B cell (primary cell): Measurements from ENCODE around the gene DIP2A. TPM values are rescaled to one million over a fixed set of nuclear protein-coding genes. Genes with fewer than 3 reads are reported as not detected.

Experiments used
- ATAC-seq: fragments of 200-7000 bp; cut with Tn5 transposase; one replicate; pipeline ENCODE4 v1.10.0; 2021; ENCODE audit warnings: low read depth, mild to moderate bottlenecking, moderate number of reproducible peaks, moderate library complexity
- CTCF ChIA-PET: fragments of 350-600 bp; sonication (Branson Sonifier 250); formaldehyde crosslinking; loops from one replicate; lab custom pipeline; 2021; ENCODE audit warnings: antibody characterized with exemption, inconsistent platforms; lab: Charles Lee
- POLR2A ChIA-PET: fragments of 350-600 bp; sonication (Branson Sonifier 250); formaldehyde crosslinking; loops from one replicate; lab custom pipeline; 2021; ENCODE audit warnings: antibody characterized with exemption; lab: Charles Lee
- DNase-seq: peaks from one replicate; pipeline ENCODE4 v3.0.0; 2013
- H2AFZ ChIP-seq: 2 replicates; pipeline ENCODE4 v1.6.1; 2012; ENCODE audit warnings: mild to moderate bottlenecking, low read depth, low read length; ENCODE audit not compliant: insufficient read depth, poor library complexity, severe bottlenecking
- H3K27ac ChIP-seq, 2 donors: 1 replicate in 1 of 2; 2 replicates in 1 of 2; pipeline ENCODE4 v1.5.1; 2012 to 2013; ENCODE audit warnings: low read length in 2 of 2, mild to moderate bottlenecking in 2 of 2, moderate library complexity in 1 of 2
- H3K27me3 ChIP-seq, 4 experiments: fragments of 200-600 bp in 1 of 4; sonication (generic) in 1 of 4; replicated peaks in 1 of 4; 1 replicate in 2 of 4; 2 replicates in 2 of 4; pipeline versions ENCODE4 v1.6.1 to v1.7.0; 2013 to 2016; ENCODE audit warnings: low read length in 3 of 4, mild to moderate bottlenecking in 2 of 4, mixed read lengths in 1 of 4, moderate library complexity in 1 of 4; ENCODE audit not compliant: insufficient read depth in 4 of 4, control insufficient read depth in 3 of 4; ENCODE audit errors: control extremely low read depth in 1 of 4
- H3K36me3 ChIP-seq, 2 experiments: replicated peaks in 1 of 2; 1 replicate in 1 of 2; 2 replicates in 1 of 2; pipeline versions ENCODE4 v1.6.1 to v1.7.1; 2013; ENCODE audit warnings: low read length in 1 of 2; ENCODE audit not compliant: insufficient read depth in 2 of 2, control insufficient read depth in 1 of 2; ENCODE audit errors: control extremely low read depth in 1 of 2, extremely low read depth in 1 of 2
- H3K4me1 ChIP-seq, 2 donors: fragments of 200-600 bp in 1 of 2; sonication (generic) in 1 of 2; 1 replicate in 1 of 2; 2 replicates in 1 of 2; pipeline versions ENCODE4 v1.5.1 to v1.6.1; 2013 to 2017; ENCODE audit warnings: low read length in 2 of 2; ENCODE audit not compliant: control insufficient read depth in 2 of 2, insufficient read depth in 2 of 2
- H3K4me2 ChIP-seq: replicated peaks from 2 replicates; pipeline ENCODE3; 2012; ENCODE audit warnings: mild to moderate bottlenecking, low read depth, low read length; ENCODE audit not compliant: poor library complexity, severe bottlenecking
- H3K4me3 ChIP-seq, 5 experiments: fragments of 200-600 bp in 1 of 5; sonication (generic) in 1 of 5; 1 replicate in 3 of 5; 2 replicates in 2 of 5; pipeline versions ENCODE4 v1.5.1 to v1.7.0; 2011 to 2016; ENCODE audit warnings: low read length in 4 of 5, mild to moderate bottlenecking in 4 of 5, low read depth in 2 of 5, control low read depth in 1 of 5, moderate library complexity in 1 of 5; ENCODE audit not compliant: insufficient read depth in 1 of 5; ENCODE audit errors: control extremely low read depth in 1 of 5, extremely low read depth in 1 of 5
- H3K79me2 ChIP-seq: fragments of 200-600 bp; sonication (generic); one replicate; pipeline ENCODE4 v1.6.0; 2016; ENCODE audit warnings: low read length; ENCODE audit not compliant: control insufficient read depth, insufficient read depth
- H3K9ac ChIP-seq: fragments of 200-600 bp; sonication (generic); 2 replicates; pipeline ENCODE4 v1.6.1; 2017; ENCODE audit warnings: mild to moderate bottlenecking, low read length, moderate library complexity
- H3K9me3 ChIP-seq, 3 donors: one replicate each; pipeline versions ENCODE4 v1.6.1 to v1.7.1; 2013; ENCODE audit warnings: low read length in 2 of 3; ENCODE audit not compliant: control insufficient read depth in 2 of 3, insufficient read depth in 1 of 3; ENCODE audit errors: control extremely low read depth in 1 of 3
- H4K20me1 ChIP-seq: 2 replicates; pipeline ENCODE4 v1.6.0; 2012; ENCODE audit warnings: mild to moderate bottlenecking, low read length; ENCODE audit not compliant: insufficient read depth, control insufficient read depth, poor library complexity, severe bottlenecking
- H3K27ac Mint-ChIP-seq: one replicate; pipeline ENCODE4 v1.8.0; 2021; ENCODE audit warnings: mixed read lengths
- H3K27me3 Mint-ChIP-seq: one replicate; pipeline ENCODE4 v1.8.0; 2021; ENCODE audit warnings: mixed read lengths
- H3K4me1 Mint-ChIP-seq: one replicate; pipeline ENCODE4 v1.8.0; 2021; ENCODE audit warnings: mixed read lengths
- H3K4me3 Mint-ChIP-seq: one replicate; pipeline ENCODE4 v1.8.0; 2021; ENCODE audit warnings: mixed read lengths
- H3K9me3 Mint-ChIP-seq: one replicate; pipeline ENCODE4 v1.8.0; 2022; ENCODE audit warnings: mixed read lengths; ENCODE audit not compliant: insufficient read depth
- CTCF ChIP-seq: fragments of 200-600 bp; IDR thresholded peaks from one replicate; pipeline ENCODE4 v1.8.0; 2022; ENCODE audit warnings: antibody characterized with exemption, mild to moderate bottlenecking
- EZH2 ChIP-seq: IDR thresholded peaks from 2 replicates; pipeline ENCODE4 v1.6.1; 2012; ENCODE audit warnings: borderline replicate concordance, low read depth, mild to moderate bottlenecking, moderate library complexity, low read length; ENCODE audit not compliant: insufficient read depth, poor library complexity, severe bottlenecking
- WGBS: methylation state at CpG from one replicate; pipeline ENCODE4 v1.1.5; 2013; ENCODE audit warnings: missing lambda C conversion rate; ENCODE audit not compliant: insufficient coverage; 5-methylcytosine and 5-hydroxymethylcytosine counted together
- intact Hi-C: fragments of 100-400 bp; cut with micrococcal nuclease; formaldehyde crosslinking; loops from one replicate; pipeline ENCODE4 v1.10.0; 2022
- polyA plus RNA-seq: library from polyadenylated mRNA; depleted of rRNA; stranded (reverse); fragments of >200 nt; gene quantifications from 2 replicates; pipeline ENCODE4 v1.2.3, GENCODE V29; 2012
- total RNA-seq, 2 donors: library from RNA; stranded (reverse); fragments of 120-200 nt in 1 of 2; gene quantifications; 1 replicate in 1 of 2; 2 replicates in 1 of 2; pipeline versions ENCODE4 v1.2.3 to v1.2.4, GENCODE V29; 2013 to 2022

DIP2A gene
- total and polyA plus RNA-seq, 2 donors (not counting 1 experiment from before 2014, with no cell fraction given), result 40.4 to 59.0 TPM

GRCh38 chr21:46554431-46555224 lies 95.9 kb downstream of the DIP2A start:
- Histone ChIP-seq H3K9ac (no peak overlapping the region), H3K27me3 (no peaks in the 10 kb centered on the region), H3K4me3 (no peak overlapping the region), H3K9me3 (no peaks in the 10 kb centered on the region), H2AFZ (no peak overlapping the region), H3K36me3 (peaks cover 0 to 12% of the 10 kb centered on the region in 2 experiments), H3K79me2 (no peaks in the 10 kb centered on the region), H3K4me1 (peaks cover 29 to 44% of the 10 kb centered on the region in 2 donors), H4K20me1 (no peaks in the 10 kb centered on the region), H3K27ac (no peak overlapping the region), H3K4me2 (no peak overlapping the region)
- H3K4me3 Mint-ChIP-seq, result no peak overlapping the region
- CTCF ChIA-PET, result no interaction called here
- peaks cover 28% of the 10 kb centered on the region for H3K4me1 Mint-ChIP-seq
- POLR2A ChIA-PET, result no interaction called here
- TF ChIP-seq CTCF, result no peak
- TF ChIP-seq EZH2, result no peak
- WGBS, result over 99% methylated on average over 28 of the region's 30 CpGs
- no peak overlapping the region for H3K27ac Mint-ChIP-seq
- no peak for ATAC-seq
- no peaks in the 10 kb centered on the region for H3K27me3 Mint-ChIP-seq
- DNase-seq, result no peak
- intact Hi-C loops, result no loop called here
- no peaks in the 10 kb centered on the region for H3K9me3 Mint-ChIP-seq

- 97% methylated on average over 9 of the region's 9 CpGs for WGBS
- no peak for ATAC-seq
- Mint-ChIP-seq H3K9me3 (no peaks in the 10 kb centered on the region), H3K27me3 (no peaks in the 10 kb centered on the region), H3K27ac (no peak overlapping the region), H3K4me1 (peaks cover 32% of the 10 kb centered on the region), H3K4me3 (no peak overlapping the region)
- no peaks in the 10 kb centered on the region for H3K79me2 ChIP-seq
- no peaks in the 10 kb centered on the region for H3K27me3 ChIP-seq
- H3K4me3 ChIP-seq, result no peak overlapping the region
- no peak overlapping the region for H3K9ac ChIP-seq
- ChIA-PET CTCF (no interaction called here), POLR2A (no interaction called here)
- H3K4me1 ChIP-seq, result peaks cover 32 to 44% of the 10 kb centered on the region in 2 donors
- TF ChIP-seq CTCF, result no peak
- TF ChIP-seq EZH2, result no peak
- no peak for DNase-seq
- no peak overlapping the region for H2AFZ ChIP-seq
- H4K20me1 ChIP-seq, result no peaks in the 10 kb centered on the region
- no peak overlapping the region for H3K4me2 ChIP-seq
- H3K27ac ChIP-seq, result no peak overlapping the region
- intact Hi-C loops, result no loop called here
- no peaks in the 10 kb centered on the region for H3K9me3 ChIP-seq
- H3K36me3 ChIP-seq, result peaks cover 0 to 12% of the 10 kb centered on the region in 2 experiments
Observed at GRCh38 chr21:46555225-46555617, 96.5 kb downstream of the DIP2A start.
